ENCODE data around the gene FRS3.

Gene FRS3, protein sequence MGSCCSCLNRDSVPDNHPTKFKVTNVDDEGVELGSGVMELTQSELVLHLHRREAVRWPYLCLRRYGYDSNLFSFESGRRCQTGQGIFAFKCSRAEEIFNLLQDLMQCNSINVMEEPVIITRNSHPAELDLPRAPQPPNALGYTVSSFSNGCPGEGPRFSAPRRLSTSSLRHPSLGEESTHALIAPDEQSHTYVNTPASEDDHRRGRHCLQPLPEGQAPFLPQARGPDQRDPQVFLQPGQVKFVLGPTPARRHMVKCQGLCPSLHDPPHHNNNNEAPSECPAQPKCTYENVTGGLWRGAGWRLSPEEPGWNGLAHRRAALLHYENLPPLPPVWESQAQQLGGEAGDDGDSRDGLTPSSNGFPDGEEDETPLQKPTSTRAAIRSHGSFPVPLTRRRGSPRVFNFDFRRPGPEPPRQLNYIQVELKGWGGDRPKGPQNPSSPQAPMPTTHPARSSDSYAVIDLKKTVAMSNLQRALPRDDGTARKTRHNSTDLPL

DNA sequence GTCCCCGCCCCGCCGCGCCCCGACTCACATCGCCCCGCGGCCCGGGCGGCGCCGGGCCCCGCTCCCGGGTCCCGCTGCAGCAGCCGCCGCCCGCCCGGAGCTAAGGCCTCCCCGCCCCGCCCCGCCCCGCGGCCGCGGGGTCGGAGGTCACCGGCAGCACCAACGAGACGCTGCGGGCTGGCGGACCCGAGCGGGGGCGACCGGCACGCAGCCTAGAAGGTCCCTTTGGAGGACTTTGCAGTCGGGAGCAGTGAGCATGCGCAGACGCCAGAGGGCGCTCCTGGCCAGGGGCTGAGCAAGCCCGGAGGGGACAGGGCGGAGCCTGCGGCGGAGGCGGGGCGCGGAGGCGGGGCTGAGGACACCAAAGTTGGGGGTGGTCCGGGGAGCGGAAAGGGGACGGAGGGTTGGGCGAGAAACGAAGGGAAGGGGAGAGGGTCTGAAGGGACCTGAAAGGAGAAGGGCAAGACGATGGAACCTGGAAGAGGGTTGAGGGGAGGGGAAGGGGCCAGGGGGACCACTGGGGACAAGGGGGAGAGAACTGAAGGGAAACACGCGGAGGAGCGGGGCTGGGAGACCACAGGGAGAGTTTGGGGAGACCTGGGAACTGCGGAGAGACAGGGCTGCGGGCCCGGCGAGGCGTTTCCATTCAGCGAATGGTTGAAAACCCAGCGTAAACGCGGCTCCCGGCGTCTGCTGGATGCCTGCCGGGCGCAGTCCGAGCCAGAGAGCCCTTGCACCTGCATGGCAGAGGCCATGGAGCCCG lies at the start of gene FRS3:
FRS3 (minus strand) TSS at position 113 of the 763 bp plus-strand sequence. CDS start 2,913 bp downstream, outside the sequence.
- DNase-seq (ENCODE audit: low read depth), result peak; percentile 65
- TF ChIP-seq, protein P1, sequence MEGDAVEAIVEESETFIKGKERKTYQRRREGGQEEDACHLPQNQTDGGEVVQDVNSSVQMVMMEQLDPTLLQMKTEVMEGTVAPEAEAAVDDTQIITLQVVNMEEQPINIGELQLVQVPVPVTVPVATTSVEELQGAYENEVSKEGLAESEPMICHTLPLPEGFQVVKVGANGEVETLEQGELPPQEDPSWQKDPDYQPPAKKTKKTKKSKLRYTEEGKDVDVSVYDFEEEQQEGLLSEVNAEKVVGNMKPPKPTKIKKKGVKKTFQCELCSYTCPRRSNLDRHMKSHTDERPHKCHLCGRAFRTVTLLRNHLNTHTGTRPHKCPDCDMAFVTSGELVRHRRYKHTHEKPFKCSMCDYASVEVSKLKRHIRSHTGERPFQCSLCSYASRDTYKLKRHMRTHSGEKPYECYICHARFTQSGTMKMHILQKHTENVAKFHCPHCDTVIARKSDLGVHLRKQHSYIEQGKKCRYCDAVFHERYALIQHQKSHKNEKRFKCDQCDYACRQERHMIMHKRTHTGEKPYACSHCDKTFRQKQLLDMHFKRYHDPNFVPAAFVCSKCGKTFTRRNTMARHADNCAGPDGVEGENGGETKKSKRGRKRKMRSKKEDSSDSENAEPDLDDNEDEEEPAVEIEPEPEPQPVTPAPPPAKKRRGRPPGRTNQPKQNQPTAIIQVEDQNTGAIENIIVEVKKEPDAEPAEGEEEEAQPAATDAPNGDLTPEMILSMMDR (conservative IDR thresholded peaks at IDR 0.05; ENCODE audit: low read depth, low read length), result peak; percentile 96
- H3K4me3 ChIP-seq (ENCODE audit: low read length), result peak within 1 kb of the TSS; percentile 70

DNA sequence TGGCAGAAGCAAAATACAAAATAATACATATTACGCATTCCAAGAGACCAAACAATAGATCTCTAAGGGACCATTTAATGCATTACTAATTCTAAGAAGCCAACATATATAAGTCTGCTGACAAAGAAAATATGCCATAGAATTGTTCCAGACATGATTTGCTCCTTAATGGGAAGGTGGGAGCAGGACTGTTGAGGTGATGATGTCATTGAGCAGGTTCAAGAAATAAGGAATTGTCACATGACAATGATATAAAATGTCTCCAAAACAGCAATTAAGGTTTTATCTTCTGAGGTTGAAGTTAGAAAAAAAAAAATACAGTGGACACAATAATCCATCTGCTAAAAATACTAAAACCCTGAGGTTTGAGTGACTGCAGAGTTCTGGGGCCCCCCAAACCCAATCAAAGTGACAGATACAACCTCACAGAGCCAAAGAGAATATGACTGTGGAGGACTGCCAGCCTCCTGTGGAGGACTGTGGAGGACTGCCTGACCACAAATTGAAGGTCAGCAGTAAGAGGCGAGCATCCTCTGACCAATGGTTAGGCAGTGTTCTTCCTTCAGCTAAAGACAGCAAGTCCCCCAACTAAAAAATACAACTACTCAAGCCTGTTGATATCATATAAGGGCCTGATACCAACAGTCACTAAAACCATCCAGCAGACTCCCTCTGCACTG lies 46.8 kb upstream of the FRS3 start:
- TF ChIP-seq, protein P1 (conservative IDR thresholded peaks at IDR 0.05; ENCODE audit: low read depth, low read length), result no peak

GRCh38 chr6:41824571-41825569 lies 45.2 kb upstream of the FRS3 start:
- H3K4me3 ChIP-seq (ENCODE audit: low read length), result no peak overlapping the region

More for the DNA sequence above, 46.8 kb upstream of the FRS3 start:
- no peak for DNase-seq (ENCODE audit: low read depth)
- no peak overlapping the region for H3K4me3 ChIP-seq (ENCODE audit: low read length)

GRCh38 chr6:41823178-41823577 lies 43.5 kb upstream of the FRS3 start:
- DNase-seq (ENCODE audit: low read depth), result no peak
- TF ChIP-seq, protein P1 (conservative IDR thresholded peaks at IDR 0.05; ENCODE audit: low read depth, low read length), result no peak
- no peak overlapping the region for H3K4me3 ChIP-seq (ENCODE audit: low read length)

More at GRCh38 chr6:41824571-41825569, 45.2 kb upstream of the FRS3 start:
- no peak for DNase-seq (ENCODE audit: low read depth)
- TF ChIP-seq, protein P1 (conservative IDR thresholded peaks at IDR 0.05; ENCODE audit: low read depth, low read length), result no peak

- DNase-seq (ENCODE audit: low read depth), result no peak
- TF ChIP-seq, protein P1 (conservative IDR thresholded peaks at IDR 0.05; ENCODE audit: low read depth, low read length), result no peak
- H3K4me3 ChIP-seq (ENCODE audit: low read length), result no peak overlapping the region
Observed at GRCh38 chr6:41822021-41822420, 42.3 kb upstream of the FRS3 start.

DNA sequence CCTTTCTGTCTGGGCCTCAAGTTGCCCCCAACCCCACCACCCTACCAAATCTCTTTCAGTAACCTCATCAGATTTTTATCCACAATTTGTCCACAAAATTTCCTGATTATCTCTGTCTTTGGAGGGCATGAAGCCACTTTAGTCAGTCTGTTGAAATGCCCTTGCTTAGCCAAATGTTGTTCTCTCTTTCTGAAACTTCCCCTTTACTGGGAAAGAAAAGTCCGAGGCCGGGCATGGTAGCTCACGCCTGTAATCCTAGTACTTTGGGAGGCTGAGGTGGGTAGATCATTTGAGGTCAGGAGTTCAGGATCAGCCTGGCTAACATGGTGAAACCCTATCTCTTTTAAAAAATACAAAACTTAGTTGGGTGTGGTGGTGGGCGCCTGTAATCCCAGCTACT lies 41.6 kb upstream of the FRS3 start:
- TF ChIP-seq, protein P1 (conservative IDR thresholded peaks at IDR 0.05; ENCODE audit: low read depth, low read length), result no peak
- no peak for DNase-seq (ENCODE audit: low read depth)
- H3K4me3 ChIP-seq (ENCODE audit: low read length), result no peak overlapping the region
